GF-D8 (cell line): Measurements from ENCODE around the gene PTPRN2.

Experiments
- DNase-seq: peaks from one replicate; lab custom pipeline; 2025; lab: John Stamatoyannopoulos, UW

The PTPRN2 gene

GRCh38 chr7:158067931-158068482, 519.6 kb downstream of the PTPRN2 start:
- DNase-seq = no peak

DNA sequence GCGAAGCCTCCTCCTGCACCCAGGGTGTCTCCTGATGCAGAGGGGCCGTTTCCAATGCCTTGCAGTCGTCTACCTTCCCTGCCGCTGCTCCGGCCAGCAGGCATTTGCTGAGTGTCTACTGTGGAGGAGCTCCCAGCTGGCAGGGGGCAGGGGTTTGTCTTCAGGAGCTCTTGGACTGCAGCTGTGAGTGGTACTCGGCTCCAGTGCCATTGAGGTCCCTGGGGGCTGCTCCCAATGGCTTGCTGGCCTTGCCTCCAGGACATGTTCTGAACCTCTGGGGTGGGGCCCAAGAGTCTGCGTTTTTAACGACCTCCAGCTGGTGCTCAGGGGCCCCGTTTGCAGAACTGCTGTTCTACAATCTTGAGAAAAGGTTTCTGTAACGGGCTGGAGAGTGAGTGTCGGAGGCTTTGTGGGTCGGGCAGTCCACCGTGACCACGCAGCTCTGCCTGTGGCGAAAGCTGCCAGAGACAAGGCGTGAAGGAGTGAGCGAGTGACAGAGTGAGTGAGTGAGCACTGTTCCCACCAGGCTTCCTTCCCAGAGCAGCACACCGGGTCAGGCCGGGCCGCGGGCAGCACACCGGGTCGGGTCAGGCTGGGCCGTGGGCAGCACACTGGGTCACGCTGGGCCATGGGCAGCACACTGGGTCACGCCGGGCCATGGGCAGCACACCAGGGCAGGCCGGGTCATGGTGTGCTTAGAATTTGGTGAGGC, 520.2 kb downstream of the PTPRN2 start:
- DNase-seq = no peak

DNA sequence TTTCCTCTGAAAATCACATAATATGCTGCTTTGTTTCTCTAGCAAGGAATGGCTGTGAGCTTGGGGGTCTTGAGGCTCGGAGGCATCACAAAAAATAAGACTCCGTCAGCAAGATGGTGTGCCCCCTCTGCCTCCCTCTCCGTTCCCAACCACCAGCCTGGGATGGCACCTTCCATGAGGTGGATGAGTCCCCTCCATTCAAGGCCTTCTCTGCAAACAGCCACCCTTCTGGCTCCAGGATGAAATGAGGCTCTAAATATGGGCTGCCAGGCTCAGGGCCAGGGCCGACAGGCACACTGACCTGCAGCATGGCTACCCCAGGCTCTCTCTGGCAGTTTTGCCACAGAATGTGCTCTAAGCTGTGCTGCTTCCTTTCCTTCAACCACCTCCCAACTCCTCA, 521.5 kb downstream of the PTPRN2 start:
- DNase-seq = no peak

DNA sequence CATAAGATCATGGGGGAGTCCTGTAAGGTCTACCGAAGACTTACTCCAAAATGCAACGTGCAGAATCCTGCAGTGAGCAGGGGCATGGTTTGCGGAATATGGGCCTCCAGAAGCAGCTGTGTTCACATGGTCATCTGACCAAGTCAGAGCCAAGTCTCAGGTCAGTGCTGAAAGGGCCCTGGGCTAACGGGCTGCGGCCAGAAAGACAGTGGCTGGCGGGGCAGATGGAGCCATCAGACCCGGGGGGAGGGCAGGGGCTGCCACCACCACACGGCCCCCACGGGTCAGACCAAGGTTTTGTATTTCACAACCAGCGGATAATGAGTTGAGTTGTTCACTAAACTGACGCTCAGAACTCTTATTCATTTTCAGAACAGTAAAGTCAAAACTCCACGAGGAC, 522.3 kb downstream of the PTPRN2 start:
- no peak for DNase-seq

DNA sequence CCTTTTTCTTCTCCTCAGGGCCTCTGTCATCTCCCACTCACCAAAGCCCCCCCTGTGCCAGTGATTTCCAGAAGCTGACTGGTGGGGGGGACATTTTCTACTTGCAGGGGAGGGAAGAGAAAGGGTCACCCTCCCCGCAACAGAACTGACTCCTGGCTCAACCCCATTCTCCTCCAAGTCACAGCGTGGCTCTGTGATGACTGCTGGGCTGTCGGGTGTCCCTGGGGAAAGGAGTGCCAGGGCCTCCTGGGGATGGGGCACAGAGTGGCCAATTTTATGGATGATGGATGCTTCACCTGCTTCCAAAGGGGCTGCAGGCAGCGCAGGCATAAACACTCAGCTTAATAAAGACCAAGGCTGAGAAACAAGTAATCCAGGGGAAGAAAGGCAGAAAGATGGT, 523.0 kb downstream of the PTPRN2 start:
- DNase-seq = no peak

DNA sequence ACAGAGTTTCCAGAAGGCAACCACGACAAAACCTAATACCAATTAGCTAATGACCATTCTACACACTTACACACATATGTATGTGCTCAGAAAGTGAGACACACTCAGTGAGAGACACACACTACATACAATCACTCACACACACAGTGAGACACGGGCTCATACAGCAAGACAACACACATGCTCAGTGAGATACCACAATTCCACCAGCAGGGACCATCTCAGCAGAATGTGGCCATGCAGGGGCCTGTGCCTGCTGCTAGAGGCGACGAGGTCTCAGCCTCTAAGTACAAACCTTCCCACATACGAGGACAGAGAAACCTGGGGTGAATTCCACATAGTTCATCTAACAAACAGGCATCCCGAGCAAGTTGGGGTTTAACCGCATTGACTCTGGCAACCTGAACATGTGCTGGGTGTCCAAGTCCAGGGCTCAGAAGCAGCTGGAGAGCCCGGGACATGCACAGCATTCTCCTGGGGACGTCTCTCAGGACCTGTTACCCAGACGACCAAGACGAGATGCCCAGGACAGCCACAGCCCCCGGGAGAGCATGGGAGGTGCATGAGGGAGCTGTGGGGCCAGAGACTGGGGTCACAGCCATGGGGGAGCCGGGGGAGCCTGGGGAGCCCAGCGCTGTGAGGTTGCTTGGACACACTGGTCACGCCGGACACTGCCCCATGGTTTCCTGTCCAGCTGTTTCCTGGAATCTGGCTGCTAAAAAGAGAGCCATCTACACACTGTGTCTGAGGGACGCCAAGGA, 523.6 kb downstream of the PTPRN2 start:
- DNase-seq = no peak

GRCh38 chr7:158062661-158063060, 525.0 kb downstream of the PTPRN2 start:
- DNase-seq = no peak

DNA sequence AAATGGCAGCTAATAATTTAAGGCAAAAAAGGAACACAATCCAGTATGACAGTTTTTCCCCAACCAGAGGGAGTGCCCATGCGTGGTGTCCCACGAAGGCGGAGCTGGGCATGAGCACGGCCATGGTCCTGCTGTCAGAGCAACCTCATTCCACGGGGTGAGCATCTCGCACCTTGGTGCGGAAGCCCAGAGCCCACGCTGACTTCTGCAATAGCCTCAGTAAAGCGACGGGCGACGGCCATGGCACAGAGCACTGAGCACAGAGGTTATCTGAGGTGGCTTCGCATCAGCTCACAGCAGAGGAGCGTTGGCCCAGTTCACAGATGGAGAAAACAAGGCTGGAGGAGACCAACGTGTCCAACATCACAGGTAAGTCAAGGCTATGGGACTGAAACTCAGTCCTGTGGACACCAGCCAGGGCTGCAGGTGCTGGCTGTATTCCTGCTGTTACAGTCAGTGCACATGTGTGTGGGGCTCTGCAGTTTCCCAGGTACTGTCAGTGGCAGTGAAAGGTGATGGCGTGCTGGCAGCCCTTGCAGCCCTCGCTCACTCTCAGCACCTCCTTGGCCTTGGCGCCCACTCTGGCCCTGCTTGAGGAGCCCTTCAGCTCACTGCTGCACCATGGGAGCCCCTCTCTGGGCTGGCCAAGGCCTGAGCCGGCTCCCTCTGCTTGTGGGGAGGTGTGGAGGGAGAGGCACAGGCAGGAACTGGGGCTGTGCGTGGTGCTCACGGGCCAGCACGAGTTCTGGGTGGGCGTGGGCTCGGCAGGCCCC, 525.6 kb downstream of the PTPRN2 start:
- DNase-seq = no peak

DNA sequence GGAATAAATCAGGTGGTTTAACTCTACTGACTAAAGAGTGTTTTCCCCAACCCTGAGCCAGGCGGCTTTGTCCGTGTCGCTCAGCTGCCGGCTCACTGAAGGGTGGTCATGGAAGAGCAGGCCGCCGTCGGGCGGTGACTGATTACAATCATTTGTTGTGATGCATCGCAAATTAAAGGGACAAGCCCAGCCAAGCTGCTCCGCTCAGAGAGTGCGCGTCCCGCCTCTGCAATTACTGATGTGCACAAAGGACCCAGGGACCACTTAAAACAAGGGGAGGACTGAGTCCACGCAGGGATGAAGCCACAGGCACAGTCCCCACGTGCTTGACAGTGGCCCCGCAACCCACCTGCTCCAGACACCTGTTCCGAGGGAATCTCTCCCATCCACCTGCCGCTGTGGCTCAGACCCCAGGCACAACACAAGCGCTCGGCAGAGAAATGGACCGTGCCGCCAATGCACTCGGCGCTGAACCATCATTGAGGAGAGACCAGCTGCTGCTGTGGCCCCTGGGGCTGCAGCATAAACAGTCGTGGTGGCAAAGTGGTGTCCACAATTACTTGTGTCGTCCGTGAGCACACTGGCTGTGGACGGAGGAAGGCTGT, 526.5 kb downstream of the PTPRN2 start:
- no peak for DNase-seq

DNA sequence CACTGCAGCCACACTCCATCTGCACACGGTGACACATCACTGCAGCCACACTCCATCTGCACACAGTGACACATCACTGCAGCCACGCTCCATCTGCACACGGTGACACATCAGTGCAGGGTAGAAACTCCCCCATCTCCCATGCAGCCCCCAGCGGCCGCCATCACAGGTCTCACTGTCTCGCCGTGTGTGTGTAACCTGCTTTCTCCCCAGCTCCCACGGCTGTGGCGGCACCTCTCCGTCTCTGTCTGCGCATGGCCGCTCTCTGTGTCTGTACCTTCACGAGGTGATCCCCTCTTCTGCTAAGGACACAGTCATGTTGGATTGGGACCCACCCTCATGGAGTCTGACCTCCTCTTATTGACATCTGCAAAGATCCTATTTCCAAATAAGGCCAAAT, 527.4 kb downstream of the PTPRN2 start:
- DNase-seq = no peak

GRCh38 chr7:158057446-158057845, 530.2 kb downstream of the PTPRN2 start:
- no peak for DNase-seq

- DNase-seq = no peak
These were observed 530.9 kb downstream of the PTPRN2 start for GRCh38 chr7:158056761-158057160.

DNA sequence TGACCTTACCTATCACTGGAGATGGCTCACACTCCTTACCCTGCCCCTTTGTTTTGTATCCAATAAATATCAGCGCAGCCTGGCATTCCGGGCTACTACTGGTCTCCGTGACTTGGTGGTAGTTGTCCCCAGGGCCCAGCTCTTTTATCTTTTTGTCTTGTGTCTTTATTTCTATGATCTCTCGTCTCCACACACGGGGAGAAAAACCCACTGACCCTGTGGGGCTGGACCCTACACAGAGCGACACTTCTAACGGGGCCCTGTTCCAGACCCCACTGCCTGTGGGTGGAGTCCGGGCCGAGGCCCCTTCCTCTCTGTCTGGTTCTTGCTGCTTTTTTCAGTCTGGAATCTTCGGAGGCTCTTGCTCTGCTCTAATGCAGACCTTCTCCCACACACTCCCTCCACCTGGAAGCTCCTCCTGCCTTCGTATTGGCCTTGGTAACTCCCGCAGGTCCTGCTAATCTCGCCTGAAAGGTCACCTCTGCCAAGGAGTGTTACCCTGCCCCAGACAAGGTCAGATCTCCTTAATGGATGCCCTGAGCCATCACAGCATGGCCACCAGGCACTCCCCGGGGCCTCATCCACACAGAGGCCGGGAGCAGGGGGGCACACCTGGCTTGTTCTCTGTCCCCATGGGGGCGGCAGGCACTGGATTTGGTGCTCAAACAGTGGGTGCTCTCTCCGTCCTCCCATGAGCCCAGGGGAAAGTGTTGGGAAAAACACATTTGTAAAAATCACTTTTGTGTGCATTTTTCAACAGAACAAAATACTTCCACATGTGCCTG, 531.7 kb downstream of the PTPRN2 start:
- no peak for DNase-seq

GRCh38 chr7:158054611-158055010, 533.0 kb downstream of the PTPRN2 start:
- no peak for DNase-seq

DNA sequence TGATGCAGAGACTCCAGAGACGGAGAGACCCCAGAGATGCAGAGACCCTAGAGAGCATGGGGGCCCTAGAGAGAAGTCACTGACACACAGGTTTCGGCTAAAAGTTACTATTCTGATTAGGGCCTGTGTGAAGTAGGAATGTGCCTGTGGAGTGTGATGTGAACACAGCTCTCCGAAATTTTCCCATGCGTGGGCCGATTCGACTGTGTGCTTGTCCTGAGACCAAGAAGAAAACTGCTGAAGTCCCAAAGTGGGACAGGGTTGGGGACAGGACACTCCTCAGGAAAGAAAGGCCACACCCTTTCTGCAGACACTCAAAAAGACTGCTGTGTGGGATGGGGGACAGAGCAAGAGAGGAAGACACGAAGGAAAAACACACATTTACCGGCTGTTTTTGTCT, 533.5 kb downstream of the PTPRN2 start:
- no peak for DNase-seq

GRCh38 chr7:158053183-158053915, 534.3 kb downstream of the PTPRN2 start:
- DNase-seq = no peak

GRCh38 chr7:158052381-158053060, 535.1 kb downstream of the PTPRN2 start:
- DNase-seq = no peak

- DNase-seq = no peak
These were observed 535.8 kb downstream of the PTPRN2 start for GRCh38 chr7:158051776-158052175.

- DNase-seq = no peak
These were observed 536.5 kb downstream of the PTPRN2 start for GRCh38 chr7:158050978-158051651.
